ENCODE data around the gene CHST11.

CHST11 gene

DNA sequence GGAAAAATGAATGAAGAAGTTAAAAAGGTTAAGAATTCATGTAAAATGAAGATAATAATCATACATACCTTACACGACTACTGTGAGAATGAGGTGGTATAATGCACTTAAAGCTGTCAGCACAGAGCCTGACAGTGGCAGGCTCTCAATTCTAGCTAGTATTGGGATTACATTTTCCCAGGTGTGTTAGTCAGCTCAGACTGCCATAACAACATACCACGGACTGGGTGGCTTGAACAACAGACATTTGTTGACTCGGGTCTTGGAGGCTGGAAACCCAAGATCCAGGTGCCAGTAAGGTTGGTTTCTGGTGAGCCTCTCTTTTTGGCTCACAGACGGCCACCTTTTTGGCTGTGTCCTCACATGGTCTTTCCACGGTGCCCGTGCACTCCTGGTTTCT is 167.8 kb downstream of the CHST11 start:
- Histone ChIP-seq H3K4me3 (ENCODE audit: low read length in 2 of 2) (no peak overlapping the region), H3K9me3 (ENCODE audit: control insufficient read depth in 2 of 2, low read length in 2 of 2) (no peaks in the 10 kb centered on the region), H3K36me3 (ENCODE audit: control insufficient read depth in 2 of 2, insufficient read depth in 2 of 2, low read length in 2 of 2) (no peaks in the 10 kb centered on the region), H3K4me1 (ENCODE audit: control insufficient read depth, insufficient read depth, low read length) (no peaks in the 10 kb centered on the region), H3K27ac (ENCODE audit: low read length) (no peak overlapping the region), H3K27me3 (ENCODE audit: control insufficient read depth in 1 of 2, insufficient read depth in 2 of 2, low read length in 2 of 2) (no peaks in the 10 kb centered on the region), H3K9ac (ENCODE audit: low read length in 2 of 2) (no peak overlapping the region)

DNA sequence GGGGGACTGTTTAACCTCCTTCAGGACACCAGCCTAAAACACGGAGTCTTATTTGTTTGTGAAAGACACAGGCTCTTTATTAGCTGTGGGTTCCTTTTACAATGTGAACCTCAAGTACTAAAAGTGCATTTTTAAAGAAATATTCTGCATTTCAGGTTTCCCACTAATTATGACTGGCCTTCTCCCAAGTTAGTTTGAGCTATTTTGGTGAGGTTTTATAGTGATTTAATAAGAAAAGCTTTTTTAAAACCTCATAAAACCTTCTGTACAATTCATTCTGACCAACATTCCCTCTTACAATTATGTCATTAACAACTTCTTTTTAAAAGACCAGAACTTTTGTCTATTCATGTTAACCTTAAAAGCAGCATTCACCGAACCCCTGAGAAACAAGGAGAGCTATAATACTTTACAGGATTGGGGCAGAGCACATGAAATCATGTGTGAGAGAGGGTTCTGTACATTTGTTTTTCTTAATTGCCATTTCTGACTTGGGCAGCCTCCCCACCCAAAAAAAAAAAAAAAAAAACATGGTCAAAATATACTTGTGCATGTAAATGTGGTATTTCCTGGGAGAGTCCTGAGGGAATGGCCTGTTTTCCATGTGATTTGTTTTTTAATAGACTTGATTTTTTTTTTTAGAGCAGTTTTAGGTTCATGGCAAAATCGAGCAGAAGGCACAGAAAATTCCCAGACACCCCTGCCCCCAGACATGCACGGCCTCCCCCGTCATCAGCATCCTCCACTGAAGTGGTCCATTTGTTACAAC is 169.5 kb downstream of the CHST11 start:
- Histone ChIP-seq H3K27me3 (ENCODE audit: control insufficient read depth in 1 of 2, insufficient read depth in 2 of 2, low read length in 2 of 2) (no peaks in the 10 kb centered on the region), H3K36me3 (ENCODE audit: control insufficient read depth in 2 of 2, insufficient read depth in 2 of 2, low read length in 2 of 2) (no peaks in the 10 kb centered on the region), H3K4me3 (ENCODE audit: low read length in 2 of 2) (no peak overlapping the region), H3K9ac (ENCODE audit: low read length in 2 of 2) (no peak overlapping the region), H3K9me3 (ENCODE audit: control insufficient read depth in 2 of 2, low read length in 2 of 2) (no peaks in the 10 kb centered on the region), H3K27ac (ENCODE audit: low read length) (no peak overlapping the region), H3K4me1 (ENCODE audit: control insufficient read depth, insufficient read depth, low read length) (no peaks in the 10 kb centered on the region)

DNA sequence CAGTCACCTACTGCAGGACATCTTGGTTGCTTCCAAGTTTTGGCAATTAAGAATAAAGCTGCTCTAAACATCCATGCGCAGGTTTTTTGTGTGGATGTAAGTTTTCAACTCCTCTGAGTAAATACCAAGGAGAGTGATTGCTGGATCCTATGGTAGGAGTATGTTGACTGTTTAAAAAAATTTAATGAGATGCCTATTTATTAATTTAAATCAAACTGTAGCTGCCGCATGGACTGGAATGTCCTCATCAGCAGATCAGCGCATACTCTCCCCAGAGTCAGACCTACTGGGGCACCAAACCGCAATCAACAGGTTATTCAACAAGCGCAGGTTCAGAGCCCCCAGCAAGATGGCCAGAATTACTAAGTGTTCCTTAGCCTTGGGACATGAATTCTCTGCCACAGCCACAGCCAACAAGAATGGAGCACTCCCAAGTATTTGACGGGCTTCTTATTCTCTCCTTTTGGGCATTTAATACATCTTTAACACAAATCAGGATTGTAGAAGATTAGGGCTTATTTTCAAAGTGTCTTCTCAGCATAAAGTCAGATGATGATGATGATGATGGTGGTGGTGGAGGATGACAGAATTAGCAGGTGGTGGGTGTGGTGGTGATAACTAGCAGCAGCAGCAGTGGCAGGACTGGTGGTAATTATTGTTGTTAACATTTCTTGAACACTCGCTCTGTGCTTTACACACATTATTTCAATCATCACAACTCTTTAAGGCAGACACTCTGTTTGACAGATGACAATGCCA is 170.7 kb downstream of the CHST11 start:
- Histone ChIP-seq H3K27me3 (ENCODE audit: control insufficient read depth in 1 of 2, insufficient read depth in 2 of 2, low read length in 2 of 2) (no peaks in the 10 kb centered on the region), H3K4me1 (ENCODE audit: control insufficient read depth, insufficient read depth, low read length) (no peaks in the 10 kb centered on the region), H3K4me3 (ENCODE audit: low read length in 2 of 2) (no peak overlapping the region), H3K9ac (ENCODE audit: low read length in 2 of 2) (no peak overlapping the region), H3K36me3 (ENCODE audit: control insufficient read depth in 2 of 2, insufficient read depth in 2 of 2, low read length in 2 of 2) (no peaks in the 10 kb centered on the region), H3K9me3 (ENCODE audit: control insufficient read depth in 2 of 2, low read length in 2 of 2) (no peaks in the 10 kb centered on the region), H3K27ac (ENCODE audit: low read length) (no peak overlapping the region)

DNA sequence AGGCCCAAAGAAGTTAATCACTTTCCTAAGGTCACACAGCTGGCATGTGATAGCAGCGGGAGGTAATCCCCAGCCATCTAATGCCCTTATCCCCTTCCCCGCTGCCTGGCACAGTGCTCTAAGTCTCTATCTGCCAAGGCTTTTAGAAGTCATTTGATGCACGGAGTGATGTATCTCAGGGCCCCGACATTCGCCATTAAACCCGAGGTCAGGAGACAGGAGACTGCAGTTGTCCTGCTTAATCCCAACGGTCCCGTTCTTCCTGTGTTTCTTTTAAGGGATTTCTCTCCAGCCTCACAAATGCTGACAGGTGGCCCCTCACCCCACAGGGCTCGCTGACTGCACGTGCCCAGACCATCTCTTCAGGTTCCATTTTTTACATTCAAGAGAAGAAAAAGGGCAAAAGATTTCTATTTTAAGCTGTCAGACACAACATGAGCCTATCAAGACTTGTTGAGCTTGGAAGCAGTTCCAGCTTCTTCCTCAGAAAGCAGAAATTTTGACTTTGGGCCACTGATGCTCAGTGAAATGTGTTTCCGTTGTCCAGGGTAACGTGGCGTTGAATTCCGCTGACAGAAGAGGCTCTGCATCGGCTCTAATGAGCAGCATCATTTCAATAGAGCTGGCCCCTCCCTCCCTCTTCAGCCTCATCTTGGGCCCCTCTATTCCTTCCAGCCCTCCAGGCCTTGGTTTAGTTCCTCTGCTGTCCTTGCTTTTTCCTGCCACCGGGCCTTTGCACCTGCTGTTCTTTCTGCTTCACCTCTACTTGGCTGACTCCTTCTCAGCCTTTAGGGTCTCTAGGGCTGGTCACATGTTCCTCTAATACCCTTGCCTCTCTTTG is 171.5 kb downstream of the CHST11 start:
- H3K36me3 ChIP-seq (ENCODE audit: control insufficient read depth in 2 of 2, insufficient read depth in 2 of 2, low read length in 2 of 2) = no peaks in the 10 kb centered on the region
- H3K9me3 ChIP-seq (ENCODE audit: control insufficient read depth in 2 of 2, low read length in 2 of 2) = no peaks in the 10 kb centered on the region
- H3K27me3 ChIP-seq (ENCODE audit: control insufficient read depth in 1 of 2, insufficient read depth in 2 of 2, low read length in 2 of 2) = no peaks in the 10 kb centered on the region
- no peak overlapping the region for H3K4me3 ChIP-seq (ENCODE audit: low read length in 2 of 2)
- no peaks in the 10 kb centered on the region for H3K4me1 ChIP-seq (ENCODE audit: control insufficient read depth, insufficient read depth, low read length)
- no peak overlapping the region for H3K9ac ChIP-seq (ENCODE audit: low read length in 2 of 2)
- H3K27ac ChIP-seq (ENCODE audit: low read length) = no peak overlapping the region

DNA sequence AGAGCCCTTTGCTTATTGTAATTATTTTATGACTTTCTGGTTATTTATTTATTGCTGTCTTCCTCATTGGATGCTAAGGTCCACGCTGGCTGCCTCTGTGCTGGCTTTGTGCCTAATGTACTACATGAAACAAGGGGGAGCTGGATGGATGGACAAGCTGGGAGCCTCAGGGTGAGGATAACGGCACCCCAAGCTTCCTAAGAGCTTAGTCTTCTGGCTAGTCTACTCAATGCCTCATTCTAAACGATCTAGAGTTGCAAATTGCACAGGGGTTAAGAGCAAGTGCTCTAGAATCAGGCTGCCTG is 172.0 kb downstream of the CHST11 start:
- Histone ChIP-seq H3K27me3 (ENCODE audit: control insufficient read depth in 1 of 2, insufficient read depth in 2 of 2, low read length in 2 of 2) (no peaks in the 10 kb centered on the region), H3K4me1 (ENCODE audit: control insufficient read depth, insufficient read depth, low read length) (no peaks in the 10 kb centered on the region), H3K4me3 (ENCODE audit: low read length in 2 of 2) (no peak overlapping the region), H3K36me3 (ENCODE audit: control insufficient read depth in 2 of 2, insufficient read depth in 2 of 2, low read length in 2 of 2) (no peaks in the 10 kb centered on the region), H3K27ac (ENCODE audit: low read length) (no peak overlapping the region), H3K9ac (ENCODE audit: low read length in 2 of 2) (no peak overlapping the region), H3K9me3 (ENCODE audit: control insufficient read depth in 2 of 2, low read length in 2 of 2) (no peaks in the 10 kb centered on the region)

DNA sequence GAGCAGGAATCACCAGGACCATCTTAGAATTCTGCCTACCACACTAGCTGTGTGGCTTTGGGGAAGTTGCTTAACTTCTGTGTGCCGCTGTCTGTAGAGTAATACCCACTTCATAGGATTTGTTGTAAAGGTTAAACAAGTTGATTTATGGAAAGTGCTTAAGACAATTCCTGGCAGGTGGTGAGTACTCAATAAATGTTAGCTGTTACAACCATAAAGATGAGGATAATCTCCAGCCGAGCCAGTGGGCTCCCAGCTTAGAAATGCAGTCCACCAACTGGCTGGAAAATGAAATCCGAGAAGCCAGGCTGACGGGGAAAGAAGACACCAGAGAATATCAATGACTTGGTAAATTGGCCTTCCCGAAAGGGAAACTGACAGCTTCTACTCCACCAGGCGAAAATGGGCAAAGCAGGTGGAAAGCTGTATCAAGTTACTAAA is 173.5 kb downstream of the CHST11 start:
- Histone ChIP-seq H3K27me3 (ENCODE audit: control insufficient read depth in 1 of 2, insufficient read depth in 2 of 2, low read length in 2 of 2) (no peaks in the 10 kb centered on the region), H3K27ac (ENCODE audit: low read length) (no peak overlapping the region), H3K9me3 (ENCODE audit: control insufficient read depth in 2 of 2, low read length in 2 of 2) (no peaks in the 10 kb centered on the region), H3K9ac (ENCODE audit: low read length in 2 of 2) (no peak overlapping the region), H3K4me3 (ENCODE audit: low read length in 2 of 2) (no peak overlapping the region), H3K4me1 (ENCODE audit: control insufficient read depth, insufficient read depth, low read length) (no peaks in the 10 kb centered on the region), H3K36me3 (ENCODE audit: control insufficient read depth in 2 of 2, insufficient read depth in 2 of 2, low read length in 2 of 2) (no peaks in the 10 kb centered on the region)

DNA sequence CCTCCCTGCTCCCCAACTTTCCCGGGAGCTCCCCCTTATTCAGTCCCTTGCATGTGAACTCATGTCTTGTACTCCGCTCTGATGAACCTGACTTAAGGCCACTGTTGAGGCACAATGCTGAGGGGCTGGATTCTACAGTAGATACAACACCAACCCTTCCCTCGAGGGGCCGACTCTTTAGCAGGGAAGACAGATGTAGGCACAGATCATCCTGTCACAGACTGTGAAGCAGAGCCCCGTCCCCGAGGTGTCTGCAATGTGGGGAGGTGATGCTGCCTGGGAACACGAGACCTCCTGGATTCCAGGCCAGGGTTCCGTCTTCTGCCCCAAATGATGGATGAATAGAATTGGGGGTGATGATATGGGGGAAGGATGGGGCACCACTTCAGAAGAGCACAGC is 175.1 kb downstream of the CHST11 start:
- no peak overlapping the region for H3K27ac ChIP-seq (ENCODE audit: low read length)

DNA sequence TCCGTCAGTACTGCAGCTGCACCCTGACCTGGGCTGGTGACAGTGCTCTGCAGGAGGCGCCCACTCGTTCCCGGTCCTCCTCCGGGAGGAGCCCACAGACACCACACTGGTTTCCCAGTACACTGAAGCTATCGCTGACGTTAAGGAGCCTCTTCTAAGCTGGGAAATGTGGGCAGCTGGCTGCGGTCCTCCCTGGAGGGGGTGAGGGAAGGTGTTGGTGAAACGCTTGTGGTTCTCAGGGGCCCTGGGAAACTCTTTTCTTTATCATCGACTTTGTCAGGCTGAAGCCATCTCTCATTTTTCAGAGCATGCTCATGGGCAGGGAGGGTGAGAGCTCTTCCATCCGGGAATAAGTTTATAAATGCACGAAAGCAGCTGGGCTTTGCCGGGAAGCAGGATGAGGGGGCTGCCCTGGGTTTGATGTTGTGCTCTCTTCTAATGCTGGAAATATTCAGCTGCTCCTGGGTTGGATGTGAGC is 176.0 kb downstream of the CHST11 start:
- Histone ChIP-seq H3K27ac (ENCODE audit: low read length) (no peak overlapping the region), H3K4me3 (ENCODE audit: low read length in 2 of 2) (no peak overlapping the region), H3K9ac (ENCODE audit: low read length in 2 of 2) (no peak overlapping the region), H3K4me1 (ENCODE audit: control insufficient read depth, insufficient read depth, low read length) (no peaks in the 10 kb centered on the region), H3K27me3 (ENCODE audit: control insufficient read depth in 1 of 2, insufficient read depth in 2 of 2, low read length in 2 of 2) (no peaks in the 10 kb centered on the region), H3K9me3 (ENCODE audit: control insufficient read depth in 2 of 2, low read length in 2 of 2) (no peaks in the 10 kb centered on the region), H3K36me3 (ENCODE audit: control insufficient read depth in 2 of 2, insufficient read depth in 2 of 2, low read length in 2 of 2) (no peaks in the 10 kb centered on the region)

More for the DNA sequence above, 175.1 kb downstream of the CHST11 start:
- Histone ChIP-seq H3K36me3 (ENCODE audit: control insufficient read depth in 2 of 2, insufficient read depth in 2 of 2, low read length in 2 of 2) (no peaks in the 10 kb centered on the region), H3K9ac (ENCODE audit: low read length in 2 of 2) (no peak overlapping the region), H3K4me3 (ENCODE audit: low read length in 2 of 2) (no peak overlapping the region), H3K27me3 (ENCODE audit: control insufficient read depth in 1 of 2, insufficient read depth in 2 of 2, low read length in 2 of 2) (no peaks in the 10 kb centered on the region), H3K9me3 (ENCODE audit: control insufficient read depth in 2 of 2, low read length in 2 of 2) (no peaks in the 10 kb centered on the region), H3K4me1 (ENCODE audit: control insufficient read depth, insufficient read depth, low read length) (no peaks in the 10 kb centered on the region)

DNA sequence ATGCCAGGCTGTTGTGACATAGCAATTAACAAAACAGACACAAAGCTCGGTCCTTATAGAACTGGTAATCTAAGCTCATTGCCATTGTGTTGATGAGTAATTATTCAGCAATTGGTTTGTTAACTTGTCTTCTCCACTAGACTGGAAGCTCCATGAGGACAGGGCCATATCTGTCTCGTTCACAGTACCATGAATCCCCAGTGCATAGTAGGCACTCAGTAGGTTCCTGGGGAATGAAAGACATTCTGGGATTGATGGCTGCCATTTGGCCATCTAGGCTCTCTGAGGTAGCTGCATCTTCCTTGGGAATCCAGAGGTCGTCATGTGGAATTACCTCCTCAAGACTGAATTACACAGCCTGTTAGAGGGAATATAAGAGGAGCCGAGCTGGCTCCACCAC is 177.3 kb downstream of the CHST11 start:
- no peak overlapping the region for H3K9ac ChIP-seq (ENCODE audit: low read length in 2 of 2)
- H3K27me3 ChIP-seq (ENCODE audit: control insufficient read depth in 1 of 2, insufficient read depth in 2 of 2, low read length in 2 of 2) = no peaks in the 10 kb centered on the region
- no peaks in the 10 kb centered on the region for H3K4me1 ChIP-seq (ENCODE audit: control insufficient read depth, insufficient read depth, low read length)
- H3K27ac ChIP-seq (ENCODE audit: low read length) = no peak overlapping the region
- no peaks in the 10 kb centered on the region for H3K9me3 ChIP-seq (ENCODE audit: control insufficient read depth in 2 of 2, low read length in 2 of 2)
- no peaks in the 10 kb centered on the region for H3K36me3 ChIP-seq (ENCODE audit: control insufficient read depth in 2 of 2, insufficient read depth in 2 of 2, low read length in 2 of 2)
- no peak overlapping the region for H3K4me3 ChIP-seq (ENCODE audit: low read length in 2 of 2)

DNA sequence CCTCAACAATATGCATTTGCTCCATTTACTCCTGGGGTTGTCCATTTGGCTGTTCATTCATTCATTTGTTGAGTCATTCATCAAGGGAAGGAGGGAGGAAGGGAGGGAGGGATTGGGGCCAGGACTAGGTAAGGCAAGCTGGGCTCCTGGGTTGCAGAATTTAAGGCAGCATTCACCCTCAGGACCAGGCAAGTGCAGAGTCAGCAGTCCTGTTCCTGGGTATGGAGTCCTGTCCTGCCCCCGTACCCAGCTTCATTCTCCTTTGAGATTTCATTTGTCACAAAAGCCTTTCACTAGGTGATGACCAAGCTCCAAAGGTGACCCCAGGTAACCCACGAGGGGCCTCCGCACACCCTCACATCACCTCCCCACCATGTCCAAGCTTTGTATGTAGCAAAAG is 178.1 kb downstream of the CHST11 start:
- no peaks in the 10 kb centered on the region for H3K36me3 ChIP-seq (ENCODE audit: control insufficient read depth in 2 of 2, insufficient read depth in 2 of 2, low read length in 2 of 2)
- no peaks in the 10 kb centered on the region for H3K27me3 ChIP-seq (ENCODE audit: control insufficient read depth in 1 of 2, insufficient read depth in 2 of 2, low read length in 2 of 2)
- no peak overlapping the region for H3K9ac ChIP-seq (ENCODE audit: low read length in 2 of 2)
- no peaks in the 10 kb centered on the region for H3K4me1 ChIP-seq (ENCODE audit: control insufficient read depth, insufficient read depth, low read length)
- no peak overlapping the region for H3K4me3 ChIP-seq (ENCODE audit: low read length in 2 of 2)
- no peak overlapping the region for H3K27ac ChIP-seq (ENCODE audit: low read length)
- H3K9me3 ChIP-seq (ENCODE audit: control insufficient read depth in 2 of 2, low read length in 2 of 2) = no peaks in the 10 kb centered on the region

Data from stomach smooth muscle (tissue), 2 donors.